ENCODE measurements around the gene ZSCAN29.

GRCh38 chr15:43404130-43404529 is 33.3 kb upstream of the ZSCAN29 start:
- TF ChIP-seq CTCF (IDR thresholded peaks at IDR 0.05): no peak
- TF ChIP-seq POLR2AphosphoS5 (IDR thresholded peaks at IDR 0.05): no peak
- no peak for TF ChIP-seq POLR2A (IDR thresholded peaks at IDR 0.05)
- TF ChIP-seq EP300 (IDR thresholded peaks at IDR 0.05; ENCODE audit: low read depth): no peak

Data from transverse colon (tissue), 4 donors.